SHP77 treated with DMSO at 0.1 percent for 48 hours (cell line): ENCODE data around the gene GALNT2.

Source experiments
- DNase-seq: peaks from one replicate; lab custom pipeline; 2025; lab: John Stamatoyannopoulos, UW

GALNT2 gene

GRCh38 chr1:230301822-230302221 lies 234.8 kb downstream of the GALNT2 start:
- DNase-seq = no peak

GRCh38 chr1:230303069-230303468 lies 236.0 kb downstream of the GALNT2 start:
- DNase-seq = no peak

GRCh38 chr1:230303822-230304221 lies 236.8 kb downstream of the GALNT2 start:
- no peak for DNase-seq

- DNase-seq = no peak
Measured at GRCh38 chr1:230306169-230306568, 239.1 kb downstream of the GALNT2 start.

GRCh38 chr1:230307213-230307612 lies 240.2 kb downstream of the GALNT2 start:
- no peak for DNase-seq

- peak; percentile 41 for DNase-seq
Measured at GRCh38 chr1:230308039-230308438, 241.0 kb downstream of the GALNT2 start.

- DNase-seq = no peak
Measured at GRCh38 chr1:230308821-230309220, 241.8 kb downstream of the GALNT2 start.

GRCh38 chr1:230309646-230310177 lies 242.7 kb downstream of the GALNT2 start:
- DNase-seq = no peak

GRCh38 chr1:230310381-230311163 lies 243.5 kb downstream of the GALNT2 start:
- peak; percentile 58 for DNase-seq

GRCh38 chr1:230312676-230313075 lies 245.6 kb downstream of the GALNT2 start:
- no peak for DNase-seq

- no peak for DNase-seq
Measured at GRCh38 chr1:230313453-230314141, 246.6 kb downstream of the GALNT2 start.

- DNase-seq = no peak
Measured at GRCh38 chr1:230314142-230314470, 247.1 kb downstream of the GALNT2 start.

GRCh38 chr1:230315099-230315498 lies 248.1 kb downstream of the GALNT2 start:
- no peak for DNase-seq

- no peak for DNase-seq
Measured at GRCh38 chr1:230316864-230317745, 250.1 kb downstream of the GALNT2 start.

- DNase-seq = no peak
Measured at GRCh38 chr1:230317823-230318819, 251.1 kb downstream of the GALNT2 start.

GRCh38 chr1:230319014-230319747 lies 252.1 kb downstream of the GALNT2 start:
- no peak for DNase-seq

GRCh38 chr1:230320804-230321203 lies 253.8 kb downstream of the GALNT2 start:
- no peak for DNase-seq

- DNase-seq = no peak
Measured at GRCh38 chr1:230321341-230321740, 254.3 kb downstream of the GALNT2 start.

- DNase-seq = no peak
Measured at GRCh38 chr1:230321741-230322420, 254.8 kb downstream of the GALNT2 start.

- no peak for DNase-seq
Measured at GRCh38 chr1:230322421-230322756, 255.4 kb downstream of the GALNT2 start.
